AG04450 (cell line): Measurements from ENCODE around the gene VAV3. TPM values are rescaled to one million over a fixed set of nuclear protein-coding genes. Genes with fewer than 3 reads are reported as not detected.

Experiments used
- CTCF ChIA-PET: fragments of 300-600, 350-600 bp; formaldehyde crosslinking; extraction: SDS; loops from one replicate; lab custom pipeline; 2022; ENCODE audit warnings: antibody characterized with exemption, inconsistent platforms; lab: Charles Lee
- POLR2A ChIA-PET: fragments of 350-600 bp; formaldehyde crosslinking; extraction: SDS; loops from one replicate; lab custom pipeline; 2021; ENCODE audit warnings: antibody characterized with exemption, inconsistent platforms; lab: Yijun Ruan, JAX
- DNase-seq: peaks from one replicate; pipeline ENCODE4 v3.0.0-alpha.2; 2011; ENCODE audit warnings: low read depth, low spot score
- H3K27ac ChIP-seq: one replicate; pipeline ENCODE4 v1.5.1; 2012; ENCODE audit warnings: low read depth, low read length, control low read depth
- H3K27me3 ChIP-seq: one replicate; pipeline ENCODE4 v1.6.0; 2012; ENCODE audit warnings: low read length; ENCODE audit not compliant: control insufficient read depth, insufficient read depth
- H3K4me3 ChIP-seq: 2 replicates; pipeline ENCODE4 v1.5.1; 2011; ENCODE audit warnings: mild to moderate bottlenecking, low read depth, low read length, control low read depth
- H3K9me3 ChIP-seq: 2 replicates; pipeline ENCODE4 v1.5.1; 2012; ENCODE audit warnings: low read length; ENCODE audit not compliant: control insufficient read depth, insufficient read depth
- polyA plus RNA-seq: library from polyadenylated mRNA; depleted of rRNA; stranded (reverse); fragments of >200 nt; gene quantifications from 2 replicates; pipeline ENCODE4 v1.2.3, GENCODE V29; 2011
- TF ChIP-seq, protein P1 (sequence below): IDR thresholded peaks from 2 replicates; pipeline ENCODE4 v1.5.1; 2011; ENCODE audit warnings: low read depth, low read length, control low read depth, inconsistent platforms

VAV3 gene
- polyA plus RNA-seq, 1 experiment: 0.02 TPM

DNA sequence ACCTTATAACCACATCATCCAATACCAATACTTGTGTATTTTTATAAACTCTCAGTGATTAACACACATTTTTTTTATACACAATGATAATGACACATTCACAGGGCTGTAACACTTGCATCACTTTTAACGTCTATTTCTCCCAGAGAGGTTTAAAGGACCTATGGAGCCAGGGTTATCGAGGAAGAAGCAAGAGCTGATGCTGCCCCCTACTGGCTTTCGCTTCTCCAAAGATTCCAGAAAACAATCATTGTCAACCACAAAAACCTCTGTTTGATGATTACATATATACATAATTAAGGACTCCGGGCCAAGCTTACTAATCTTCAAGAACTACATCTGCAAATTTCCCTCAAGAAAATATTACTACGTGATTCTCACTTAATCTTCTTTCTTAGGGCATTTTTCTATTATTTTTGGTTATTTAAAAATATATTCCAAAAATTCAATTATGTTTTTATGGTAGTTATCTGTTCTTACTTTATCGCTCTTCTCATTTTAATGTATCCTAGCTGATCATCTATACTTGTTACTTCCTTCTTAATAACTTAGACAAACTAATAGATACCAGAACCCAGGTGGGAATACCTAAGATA, 214.5 kb downstream of the VAV3 start:
- Histone ChIP-seq H3K27me3 (no peaks in the 10 kb centered on the region), H3K27ac (no peak overlapping the region), H3K9me3 (no peaks in the 10 kb centered on the region), H3K4me3 (no peak overlapping the region)
- ChIA-PET CTCF (interaction anchor here (0.6 to 3.3 kb wide), 12 partner anchors 8 to 775 kb away, joined by 3 to 18 read pairs (median 4); no protein-coding TSS in a partner anchor), POLR2A (no interaction called here)
- TF ChIP-seq, protein P1, sequence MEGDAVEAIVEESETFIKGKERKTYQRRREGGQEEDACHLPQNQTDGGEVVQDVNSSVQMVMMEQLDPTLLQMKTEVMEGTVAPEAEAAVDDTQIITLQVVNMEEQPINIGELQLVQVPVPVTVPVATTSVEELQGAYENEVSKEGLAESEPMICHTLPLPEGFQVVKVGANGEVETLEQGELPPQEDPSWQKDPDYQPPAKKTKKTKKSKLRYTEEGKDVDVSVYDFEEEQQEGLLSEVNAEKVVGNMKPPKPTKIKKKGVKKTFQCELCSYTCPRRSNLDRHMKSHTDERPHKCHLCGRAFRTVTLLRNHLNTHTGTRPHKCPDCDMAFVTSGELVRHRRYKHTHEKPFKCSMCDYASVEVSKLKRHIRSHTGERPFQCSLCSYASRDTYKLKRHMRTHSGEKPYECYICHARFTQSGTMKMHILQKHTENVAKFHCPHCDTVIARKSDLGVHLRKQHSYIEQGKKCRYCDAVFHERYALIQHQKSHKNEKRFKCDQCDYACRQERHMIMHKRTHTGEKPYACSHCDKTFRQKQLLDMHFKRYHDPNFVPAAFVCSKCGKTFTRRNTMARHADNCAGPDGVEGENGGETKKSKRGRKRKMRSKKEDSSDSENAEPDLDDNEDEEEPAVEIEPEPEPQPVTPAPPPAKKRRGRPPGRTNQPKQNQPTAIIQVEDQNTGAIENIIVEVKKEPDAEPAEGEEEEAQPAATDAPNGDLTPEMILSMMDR: peak; percentile 80
- peak; percentile 8 for DNase-seq

- H3K4me3 ChIP-seq: no peak overlapping the region
- no peaks in the 10 kb centered on the region for H3K9me3 ChIP-seq
- H3K27ac ChIP-seq: no peak overlapping the region
- ChIA-PET POLR2A (no interaction called here), CTCF (interaction anchor here (0.6 to 3.3 kb wide), 7 partner anchors 9 to 471 kb away, joined by 3 to 18 read pairs (median 4); no protein-coding TSS in a partner anchor)
- TF ChIP-seq, protein P1: no peak; the same call in 1 of the 2 replicates
- no peaks in the 10 kb centered on the region for H3K27me3 ChIP-seq
- no peak for DNase-seq
These were observed 216.4 kb downstream of the VAV3 start for GRCh38 chr1:107748531-107748930.

DNA sequence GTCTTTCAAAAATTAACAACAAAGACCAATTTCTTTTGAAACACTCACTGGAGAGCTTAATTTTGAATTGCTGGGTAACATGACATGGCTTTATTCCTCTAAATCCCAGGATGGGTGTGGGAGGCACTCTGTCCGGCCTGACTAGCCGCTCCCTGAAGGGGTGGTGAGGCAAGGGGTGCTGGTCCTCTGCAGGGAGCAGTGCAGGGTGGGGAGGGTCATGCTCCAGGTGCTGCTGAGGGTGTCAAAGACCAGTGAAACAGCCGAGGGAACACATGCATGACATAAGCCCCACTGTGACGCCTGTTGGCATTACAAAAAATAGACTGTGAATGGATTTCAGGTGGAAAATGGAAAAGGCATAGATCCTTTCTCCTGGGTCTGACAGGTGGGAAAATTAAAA, 223.7 kb downstream of the VAV3 start:
- H3K4me3 ChIP-seq: no peak overlapping the region
- CTCF ChIA-PET: interaction anchor here (3.1 kb wide), 1 partner anchor 8 kb away, joined by 17 read pairs; no protein-coding TSS in a partner anchor
- no peak overlapping the region for H3K27ac ChIP-seq
- H3K27me3 ChIP-seq: no peaks in the 10 kb centered on the region
- POLR2A ChIA-PET: no interaction called here
- TF ChIP-seq, protein P1: no peak
- H3K9me3 ChIP-seq: no peaks in the 10 kb centered on the region
- no peak for DNase-seq

GRCh38 chr1:107740579-107740978, 224.4 kb downstream of the VAV3 start:
- H3K4me3 ChIP-seq: no peak overlapping the region
- CTCF ChIA-PET: interaction anchor here (3.1 kb wide), 1 partner anchor 9 kb away, joined by 17 read pairs; no protein-coding TSS in a partner anchor
- POLR2A ChIA-PET: no interaction called here

DNA sequence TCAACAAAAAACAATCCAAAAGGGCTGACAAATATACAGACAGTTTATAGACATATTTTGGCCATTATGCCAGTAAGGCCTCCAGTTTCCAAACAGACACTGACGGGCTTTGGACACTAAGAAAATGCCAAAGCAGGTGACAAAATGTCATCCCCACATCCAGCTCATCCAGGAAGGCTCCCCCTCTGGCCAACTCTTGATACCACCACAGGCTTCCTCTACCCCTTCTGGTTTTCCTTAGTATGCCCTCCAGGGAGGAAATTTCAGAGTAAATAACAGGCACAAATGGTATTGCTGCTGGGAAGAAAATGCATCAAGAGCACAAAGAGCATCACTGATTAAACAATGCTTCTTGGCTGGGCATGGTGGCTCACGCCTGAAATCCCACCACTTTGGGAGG, 225.3 kb downstream of the VAV3 start:
- TF ChIP-seq, protein P1: no peak
- no peaks in the 10 kb centered on the region for H3K27me3 ChIP-seq
- no peak overlapping the region for H3K4me3 ChIP-seq
- no peak for DNase-seq
- POLR2A ChIA-PET: no interaction called here
- no peak overlapping the region for H3K27ac ChIP-seq
- CTCF ChIA-PET: interaction anchor here (3.1 kb wide), 1 partner anchor 10 kb away, joined by 17 read pairs; no protein-coding TSS in a partner anchor
- H3K9me3 ChIP-seq: no peaks in the 10 kb centered on the region

More at GRCh38 chr1:107740579-107740978, 224.4 kb downstream of the VAV3 start:
- no peak for DNase-seq
- Histone ChIP-seq H3K9me3 (no peaks in the 10 kb centered on the region), H3K27ac (no peak overlapping the region), H3K27me3 (no peaks in the 10 kb centered on the region)
- TF ChIP-seq, protein P1: no peak
